AG04450 (cell line): Measurements from ENCODE around the gene CCDC9B. TPM values are rescaled to one million over a fixed set of nuclear protein-coding genes. Genes with fewer than 3 reads are reported as not detected.
A peak's percentile ranks its signal among the peaks of the same experiment; 100 is the strongest.

Experiments
- CTCF ChIA-PET: fragments of 300-600, 350-600 bp; formaldehyde crosslinking; extraction: SDS; loops from one replicate; lab custom pipeline; 2022; ENCODE audit warnings: antibody characterized with exemption, inconsistent platforms; lab: Charles Lee
- POLR2A ChIA-PET: fragments of 350-600 bp; formaldehyde crosslinking; extraction: SDS; loops from one replicate; lab custom pipeline; 2021; ENCODE audit warnings: antibody characterized with exemption, inconsistent platforms; lab: Yijun Ruan, JAX
- DNase-seq: peaks from one replicate; pipeline ENCODE4 v3.0.0-alpha.2; 2011; ENCODE audit warnings: low read depth, low spot score
- H3K27ac ChIP-seq: one replicate; pipeline ENCODE4 v1.5.1; 2012; ENCODE audit warnings: low read depth, low read length, control low read depth
- H3K27me3 ChIP-seq: one replicate; pipeline ENCODE4 v1.6.0; 2012; ENCODE audit warnings: low read length; ENCODE audit not compliant: control insufficient read depth, insufficient read depth
- H3K4me3 ChIP-seq: 2 replicates; pipeline ENCODE4 v1.5.1; 2011; ENCODE audit warnings: mild to moderate bottlenecking, low read depth, low read length, control low read depth
- H3K9me3 ChIP-seq: 2 replicates; pipeline ENCODE4 v1.5.1; 2012; ENCODE audit warnings: low read length; ENCODE audit not compliant: control insufficient read depth, insufficient read depth
- polyA plus RNA-seq: library from polyadenylated mRNA; depleted of rRNA; stranded (reverse); fragments of >200 nt; gene quantifications from 2 replicates; pipeline ENCODE4 v1.2.3, GENCODE V29; 2011; rRNA removed
- TF ChIP-seq, protein P1 (sequence below): IDR thresholded peaks from 2 replicates; pipeline ENCODE4 v1.5.1; 2011; ENCODE audit warnings: low read depth, low read length, control low read depth, inconsistent platforms

The CCDC9B gene
- polyA plus RNA-seq, 1 experiment: 5.5 TPM

DNA sequence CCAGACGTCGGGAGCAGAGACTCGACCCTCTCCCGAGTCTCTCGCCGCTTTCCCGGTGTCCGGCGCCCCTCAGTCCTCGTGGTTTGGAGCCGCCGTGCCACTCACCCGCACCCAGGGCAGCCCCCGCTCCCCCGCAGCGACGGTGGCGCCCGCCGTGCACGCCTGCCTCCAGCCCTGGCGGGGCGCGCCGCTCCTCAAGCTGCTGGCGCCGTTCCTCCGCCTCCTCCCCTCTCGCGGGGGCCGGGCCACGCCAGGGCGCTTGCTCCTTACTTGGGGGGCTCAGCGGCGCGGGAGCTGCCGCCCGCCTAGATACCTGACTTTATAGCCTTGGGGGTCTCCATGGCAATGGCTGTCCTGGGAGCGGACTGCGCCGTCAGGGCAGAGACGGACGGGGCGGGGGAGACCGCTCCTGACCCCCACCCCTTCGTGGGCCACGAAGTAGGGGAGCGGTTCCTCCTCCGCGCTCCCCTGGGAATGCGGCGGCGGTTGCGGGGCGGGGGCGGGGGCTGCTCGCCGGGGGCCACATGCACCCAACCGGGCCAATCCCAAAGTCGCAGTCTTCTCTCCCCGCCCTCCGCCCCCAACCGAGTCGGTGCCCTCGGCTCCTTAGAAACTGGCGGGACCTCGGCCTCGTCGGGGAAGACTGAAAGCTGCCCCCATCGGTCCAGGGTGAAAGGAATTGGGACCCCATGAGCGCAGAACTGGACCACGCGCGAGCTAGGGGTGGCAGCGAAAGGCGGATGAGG lies 57.7 kb downstream of the CCDC9B start, which contains the start of gene ANKRD63:
Gene ANKRD63 (minus strand): TSS at position 196 of the 746 bp plus-strand sequence. CDS start 478 bp downstream, outside the sequence.
- Histone ChIP-seq H3K27me3 (peaks cover 71% of the 10 kb centered on the region), H3K4me3 (peak within 1 kb of the TSS; percentile 44), H3K27ac (no peak within 1 kb of the TSS), H3K9me3 (peaks cover 7% of the 10 kb centered on the region; the same call in 1 of the 2 replicates)
- no peak for DNase-seq
- ChIA-PET CTCF (interaction anchor here (0.7 to 1.1 kb wide), 4 partner anchors 8 to 171 kb away, joined by 3 to 5 read pairs (median 4); no protein-coding TSS in a partner anchor), POLR2A (no interaction called here)
- TF ChIP-seq, protein P1, sequence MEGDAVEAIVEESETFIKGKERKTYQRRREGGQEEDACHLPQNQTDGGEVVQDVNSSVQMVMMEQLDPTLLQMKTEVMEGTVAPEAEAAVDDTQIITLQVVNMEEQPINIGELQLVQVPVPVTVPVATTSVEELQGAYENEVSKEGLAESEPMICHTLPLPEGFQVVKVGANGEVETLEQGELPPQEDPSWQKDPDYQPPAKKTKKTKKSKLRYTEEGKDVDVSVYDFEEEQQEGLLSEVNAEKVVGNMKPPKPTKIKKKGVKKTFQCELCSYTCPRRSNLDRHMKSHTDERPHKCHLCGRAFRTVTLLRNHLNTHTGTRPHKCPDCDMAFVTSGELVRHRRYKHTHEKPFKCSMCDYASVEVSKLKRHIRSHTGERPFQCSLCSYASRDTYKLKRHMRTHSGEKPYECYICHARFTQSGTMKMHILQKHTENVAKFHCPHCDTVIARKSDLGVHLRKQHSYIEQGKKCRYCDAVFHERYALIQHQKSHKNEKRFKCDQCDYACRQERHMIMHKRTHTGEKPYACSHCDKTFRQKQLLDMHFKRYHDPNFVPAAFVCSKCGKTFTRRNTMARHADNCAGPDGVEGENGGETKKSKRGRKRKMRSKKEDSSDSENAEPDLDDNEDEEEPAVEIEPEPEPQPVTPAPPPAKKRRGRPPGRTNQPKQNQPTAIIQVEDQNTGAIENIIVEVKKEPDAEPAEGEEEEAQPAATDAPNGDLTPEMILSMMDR: no peak

DNA sequence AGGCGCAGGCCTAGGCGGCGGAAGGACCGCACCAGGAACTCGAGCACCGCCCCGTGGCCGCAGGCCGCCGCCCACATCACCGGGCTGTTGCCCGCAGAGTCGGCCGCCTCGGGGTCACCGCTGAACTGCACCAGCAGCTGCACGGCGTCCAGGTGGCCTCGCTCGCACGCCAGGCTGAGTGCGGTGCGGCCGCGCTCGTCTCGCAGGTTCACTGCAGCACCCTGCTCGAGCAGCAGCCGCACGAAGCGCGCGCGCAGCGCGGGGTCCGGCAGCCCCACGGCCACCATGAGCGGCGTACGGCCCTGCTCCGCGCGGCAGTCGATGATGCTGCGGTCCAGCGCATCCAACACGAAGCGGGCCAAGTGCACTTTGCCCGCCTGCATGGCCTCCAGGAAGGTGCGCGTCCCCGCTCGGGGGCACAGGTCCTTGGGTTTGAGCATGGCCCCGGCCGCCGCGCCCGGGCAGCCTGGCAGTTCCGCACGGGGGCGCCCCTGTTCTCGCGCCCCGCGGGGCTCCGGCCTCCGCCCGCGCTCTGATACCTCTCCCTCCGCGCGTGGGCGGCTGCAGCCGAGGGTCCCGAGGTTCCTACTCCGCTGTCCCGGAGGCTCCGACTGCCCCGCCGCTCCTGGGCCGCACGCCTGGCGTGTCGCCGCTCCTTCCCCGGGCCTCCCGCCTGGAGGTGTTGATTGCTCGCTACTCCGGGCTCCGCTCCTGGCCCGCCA lies 58.4 kb downstream of the CCDC9B start:
- POLR2A ChIA-PET: no interaction called here
- TF ChIP-seq, protein P1: peak; percentile 14; the same call in 1 of the 2 replicates
- Histone ChIP-seq H3K27me3 (peaks cover 77% of the 10 kb centered on the region), H3K27ac (no peak overlapping the region), H3K9me3 (peaks cover 7% of the 10 kb centered on the region; the same call in 1 of the 2 replicates), H3K4me3 (peak overlapping the region; percentile 44)
- no peak for DNase-seq
- CTCF ChIA-PET: no interaction called here

GRCh38 chr15:40281801-40282146 lies 59.0 kb downstream of the CCDC9B start:
- POLR2A ChIA-PET: no interaction called here
- H3K4me3 ChIP-seq: peak overlapping the region; percentile 44; the same call in 1 of the 2 replicates
- CTCF ChIA-PET: no interaction called here
- TF ChIP-seq, protein P1: no peak
- no peak overlapping the region for H3K27ac ChIP-seq
- DNase-seq: no peak
- H3K27me3 ChIP-seq: peaks cover 78% of the 10 kb centered on the region
- peaks cover 7% of the 10 kb centered on the region; the same call in 1 of the 2 replicates for H3K9me3 ChIP-seq

Other genes with a start within 250 kb of the CCDC9B start
- gene BMF, start 232.1 kb downstream of the CCDC9B start, polyA plus RNA-seq: 6.2 and 6.5 TPM in 2 replicates
- gene BUB1B, start 179.9 kb downstream of the CCDC9B start, polyA plus RNA-seq: 8.2 and 9.0 TPM in 2 replicates
- gene PAK6, start 101.9 kb downstream of the CCDC9B start, polyA plus RNA-seq: not detected in 2 replicates
- gene ANKRD63, start 57.9 kb downstream of the CCDC9B start, polyA plus RNA-seq: not detected in 2 replicates
- gene PLCB2, start 33.0 kb downstream of the CCDC9B start, polyA plus RNA-seq: 0.24 and 0.32 TPM in 2 replicates
- gene INAFM2, start 17.2 kb downstream of the CCDC9B start, polyA plus RNA-seq: 10.4 and 11.4 TPM in 2 replicates
- gene PHGR1, start 10.1 kb upstream of the CCDC9B start, polyA plus RNA-seq: not detected in 2 replicates
- 0.11 and 0.36 TPM in 2 replicates for gene DISP2, start 17.3 kb upstream of the CCDC9B start, polyA plus RNA-seq
- gene KNSTRN, start 41.8 kb upstream of the CCDC9B start, polyA plus RNA-seq: 14.6 and 18.2 TPM in 2 replicates
- 49.3 and 49.4 TPM in 2 replicates for gene IVD, start 64.9 kb upstream of the CCDC9B start, polyA plus RNA-seq
- gene BAHD1, start 100.0 kb upstream of the CCDC9B start, polyA plus RNA-seq: 2.8 and 4.2 TPM in 2 replicates
- 19.8 and 21.7 TPM in 2 replicates for gene CHST14, start 130.0 kb upstream of the CCDC9B start, polyA plus RNA-seq
- 14.0 and 16.7 TPM in 2 replicates for gene CCDC32, start 224.1 kb upstream of the CCDC9B start, polyA plus RNA-seq
- 5.9 and 7.0 TPM in 2 replicates for gene RPUSD2, start 228.4 kb upstream of the CCDC9B start, polyA plus RNA-seq